Measurements from ENCODE around the gene KBTBD13. TPM values are rescaled to one million over a fixed set of nuclear protein-coding genes. Genes with fewer than 3 reads are reported as not detected.

KBTBD13 gene
- total RNA-seq, 1 donor from 2014 or later, result not detected

DNA sequence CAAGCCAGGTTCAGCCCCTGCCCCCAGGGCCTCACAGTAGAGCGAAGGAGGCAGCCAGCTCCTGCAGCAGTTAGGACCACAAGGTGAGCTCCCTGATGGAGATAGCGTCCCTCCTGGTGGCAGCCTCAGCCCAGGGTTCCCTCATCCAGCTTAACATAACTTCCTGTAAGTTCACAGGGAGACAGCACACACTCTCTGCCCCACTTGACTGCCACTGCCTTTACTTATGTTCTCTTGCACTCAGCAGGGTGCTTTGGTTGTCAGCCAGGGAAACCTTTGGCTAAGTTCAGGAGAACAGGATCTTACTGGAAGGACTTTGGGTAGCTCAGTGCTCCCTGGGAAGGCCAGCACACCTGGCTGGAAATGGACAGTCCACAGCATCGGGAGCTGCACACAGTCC lies 10.9 kb downstream of the KBTBD13 start:
- intact Hi-C loops (cut with micrococcal nuclease), result no loop called here
- Mint-ChIP-seq H3K9me3 (no peaks in the 10 kb centered on the region), H3K4me3 (no peak overlapping the region), H3K36me3 (ENCODE audit: low read depth) (no peaks in the 10 kb centered on the region), H3K27me3 (peaks cover 18% of the 10 kb centered on the region), H3K27ac (no peak overlapping the region), H3K4me1 (no peaks in the 10 kb centered on the region)
- ChIA-PET POLR2A (interaction anchor here (0.5 kb wide), 1 partner anchor 48 kb away, joined by 3 read pairs; no protein-coding TSS in a partner anchor), CTCF (interaction anchor here (1.3 kb wide), 1 partner anchor 9 kb away, joined by 3 read pairs; no protein-coding TSS in a partner anchor)
- no peak for TF ChIP-seq CTCF (IDR thresholded peaks at IDR 0.05)
- ATAC-seq (ENCODE audit: low read depth) (no peak), DNase-seq (no peak)

GRCh38 chr15:65087873-65088642 lies 11.5 kb downstream of the KBTBD13 start:
- Mint-ChIP-seq H3K27me3 (peaks cover 12% of the 10 kb centered on the region), H3K4me1 (no peaks in the 10 kb centered on the region), H3K27ac (no peak overlapping the region), H3K4me3 (no peak overlapping the region), H3K36me3 (ENCODE audit: low read depth) (no peaks in the 10 kb centered on the region), H3K9me3 (no peaks in the 10 kb centered on the region)
- no peak for TF ChIP-seq CTCF (IDR thresholded peaks at IDR 0.05)
- DNase-seq (no peak), ATAC-seq (ENCODE audit: low read depth) (no peak)
- POLR2A ChIA-PET, result interaction anchor here (0.5 kb wide), 1 partner anchor 47 kb away, joined by 3 read pairs; no protein-coding TSS in a partner anchor
- CTCF ChIA-PET, result interaction anchor here (1.3 kb wide), 1 partner anchor 10 kb away, joined by 3 read pairs; no protein-coding TSS in a partner anchor
- intact Hi-C loops (cut with micrococcal nuclease), result no loop called here

GRCh38 chr15:65088643-65089021 lies 12.1 kb downstream of the KBTBD13 start:
- Mint-ChIP-seq H3K4me1 (no peaks in the 10 kb centered on the region), H3K27ac (no peak overlapping the region)
- POLR2A ChIA-PET, result no interaction called here

DNA sequence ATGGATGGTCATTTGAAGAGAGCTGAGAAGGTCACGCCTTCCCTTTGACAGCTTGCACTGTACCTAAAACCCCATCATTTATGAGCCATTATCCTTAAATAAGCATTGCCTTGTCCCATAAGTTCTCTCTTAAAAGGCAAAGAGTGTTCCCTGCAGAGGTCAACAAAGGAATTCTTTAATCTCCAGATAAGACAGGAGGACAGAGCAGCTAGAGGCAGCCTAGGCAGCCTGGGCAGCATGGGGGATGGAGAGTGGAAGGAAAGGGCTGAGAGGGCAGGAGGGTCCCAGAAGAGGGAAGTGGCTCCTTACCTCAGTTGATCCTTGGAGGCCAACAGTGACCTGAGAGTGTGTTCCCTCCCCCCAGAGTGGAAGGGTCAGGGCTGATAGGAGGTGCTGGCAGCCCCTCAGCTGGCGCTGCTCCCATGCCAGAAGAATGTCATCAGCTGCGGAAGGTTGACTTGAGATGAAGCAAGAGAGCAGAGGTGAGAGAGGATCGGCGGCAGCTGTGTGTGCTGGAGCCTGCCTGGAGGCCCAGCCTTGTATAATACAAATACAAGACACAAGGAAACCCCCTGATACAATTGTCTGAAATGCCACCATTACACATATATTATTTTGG lies 12.8 kb downstream of the KBTBD13 start:
- TF ChIP-seq CTCF (IDR thresholded peaks at IDR 0.05), result no peak
- ChIA-PET CTCF (no interaction called here), POLR2A (no interaction called here)
- H3K27ac Mint-ChIP-seq, result no peak overlapping the region
- H3K4me3 Mint-ChIP-seq, result no peak overlapping the region
- no peak for ATAC-seq (ENCODE audit: low read depth)
- H3K9me3 Mint-ChIP-seq, result no peaks in the 10 kb centered on the region
- no peaks in the 10 kb centered on the region for H3K4me1 Mint-ChIP-seq
- intact Hi-C loops (cut with micrococcal nuclease), result no loop called here
- H3K27me3 Mint-ChIP-seq, result peaks cover 4% of the 10 kb centered on the region
- H3K36me3 Mint-ChIP-seq (ENCODE audit: low read depth), result no peaks in the 10 kb centered on the region
- no peak for DNase-seq

More at GRCh38 chr15:65088643-65089021, 12.1 kb downstream of the KBTBD13 start:
- ATAC-seq (ENCODE audit: low read depth) (no peak), DNase-seq (no peak)
- Mint-ChIP-seq H3K4me3 (no peak overlapping the region), H3K27me3 (peaks cover 10% of the 10 kb centered on the region), H3K36me3 (ENCODE audit: low read depth) (no peaks in the 10 kb centered on the region), H3K9me3 (no peaks in the 10 kb centered on the region)
- CTCF ChIA-PET, result no interaction called here
- intact Hi-C loops (cut with micrococcal nuclease), result no loop called here
- no peak for TF ChIP-seq CTCF (IDR thresholded peaks at IDR 0.05)

DNA sequence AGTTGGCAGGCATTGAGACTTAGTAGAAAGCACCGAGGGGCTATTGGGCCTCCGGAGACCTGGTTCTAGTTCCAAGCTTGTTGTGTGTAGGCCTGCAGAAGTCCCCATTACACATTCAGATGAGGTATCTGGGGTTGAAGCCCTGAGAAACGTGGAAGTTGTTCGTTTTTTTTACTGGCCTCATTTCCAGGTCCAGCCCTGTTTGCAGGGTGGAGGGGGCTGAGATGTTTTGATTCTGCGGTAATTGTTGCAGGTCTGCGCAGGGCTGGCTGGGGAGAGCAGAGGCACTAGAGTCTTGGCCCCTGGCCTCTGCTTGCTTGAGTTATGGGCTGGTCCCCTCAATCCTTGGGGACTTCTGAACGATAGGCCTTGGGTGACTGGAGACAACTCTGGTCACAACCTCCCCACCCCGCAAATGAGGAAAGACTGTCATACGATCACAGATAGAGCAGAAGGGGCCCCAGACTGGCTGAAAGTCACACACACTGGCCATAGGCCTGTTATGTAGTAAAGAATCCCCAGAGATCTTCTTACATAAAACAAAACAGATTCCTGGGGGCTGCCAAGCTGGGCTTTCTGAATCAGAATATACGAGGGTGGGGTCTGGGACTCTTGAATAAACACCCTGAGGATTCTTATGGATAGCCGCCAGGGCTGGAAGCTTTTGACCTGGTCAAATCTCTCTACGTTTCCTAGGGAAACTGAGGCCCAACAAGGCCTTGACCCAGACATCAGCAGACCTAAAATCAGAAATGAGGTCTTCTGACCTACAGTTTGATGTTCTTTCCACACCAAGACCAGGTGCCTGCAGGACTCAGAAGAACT lies 15.6 kb downstream of the KBTBD13 start:
- CTCF ChIA-PET, result no interaction called here
- no peak for TF ChIP-seq CTCF (IDR thresholded peaks at IDR 0.05)
- H3K27ac Mint-ChIP-seq, result no peak overlapping the region
- ATAC-seq (ENCODE audit: low read depth) (no peak), DNase-seq (no peak)
- H3K36me3 Mint-ChIP-seq (ENCODE audit: low read depth), result peaks cover 5% of the 10 kb centered on the region
- H3K27me3 Mint-ChIP-seq, result no peaks in the 10 kb centered on the region
- H3K4me1 Mint-ChIP-seq, result no peaks in the 10 kb centered on the region
- H3K4me3 Mint-ChIP-seq, result no peak overlapping the region
- H3K9me3 Mint-ChIP-seq, result no peaks in the 10 kb centered on the region
- intact Hi-C loops (cut with micrococcal nuclease), result no loop called here
- POLR2A ChIA-PET, result no interaction called here
